Heart left ventricle (tissue), 16 donors: ENCODE results near the gene NR4A1. TPM values are rescaled to one million over a fixed set of nuclear protein-coding genes. Genes with fewer than 3 reads are reported as not detected.

Source experiments
- ATAC-seq, 4 donors: fragments of 200-7000 bp; cut with Tn5 transposase; one replicate each; pipeline ENCODE4 v1.9.1; 2020 to 2022; ENCODE audit warnings: moderate library complexity in 4 of 4, mild to moderate bottlenecking in 3 of 4, moderate number of reproducible peaks in 1 of 4
- DNase-seq, 5 donors: peaks; one replicate each; pipeline ENCODE4 v3.0.0-alpha.2; 2020
- H3K27ac ChIP-seq, 12 donors: fragments of 200-600 bp; sonication (generic) in 4 of 12; one replicate each; pipeline versions ENCODE4 v1.5.0 to v1.8.0; 2016 to 2022; ENCODE audit warnings: mild to moderate bottlenecking in 2 of 12
- H3K27me3 ChIP-seq, 9 donors: fragments of 200-600 bp; sonication (generic) in 2 of 9; one replicate each; pipeline versions ENCODE4 v1.5.1 to v1.8.0; 2016 to 2022; ENCODE audit warnings: mild to moderate bottlenecking in 3 of 9
- H3K36me3 ChIP-seq, 9 donors: fragments of 200-600 bp; sonication (generic) in 2 of 9; one replicate each; pipeline versions ENCODE4 v1.5.0 to v1.8.0; 2018 to 2022; ENCODE audit warnings: mild to moderate bottlenecking in 2 of 9
- H3K4me1 ChIP-seq, 12 donors: fragments of 200-600 bp; sonication (generic) in 4 of 12; one replicate each; pipeline versions ENCODE4 v1.5.0 to v1.8.0; 2016 to 2022; ENCODE audit warnings: mild to moderate bottlenecking in 3 of 12
- H3K4me3 ChIP-seq, 12 donors: fragments of 200-600 bp; sonication (generic) in 4 of 12; one replicate each; pipeline versions ENCODE4 v1.5.0 to v1.8.0; 2017 to 2022; ENCODE audit warnings: mild to moderate bottlenecking in 9 of 12, moderate library complexity in 4 of 12
- H3K9me3 ChIP-seq, 12 donors: fragments of 200-600 bp; sonication (generic) in 4 of 12; one replicate each; pipeline versions ENCODE4 v1.5.0 to v1.8.0; 2016 to 2022; ENCODE audit warnings: mild to moderate bottlenecking in 1 of 12
- CTCF ChIP-seq, 12 donors: fragments of 200-600 bp; sonication (generic) in 4 of 12; IDR thresholded peaks; one replicate each; pipeline versions ENCODE4 v1.5.0 to v1.8.0; 2018 to 2022; ENCODE audit warnings: antibody characterized with exemption in 12 of 12, mild to moderate bottlenecking in 5 of 12
- POLR2A ChIP-seq, 2 donors: fragments of 450-650 bp; IDR thresholded peaks; one replicate each; pipeline ENCODE4 v1.6.1; 2017; ENCODE audit warnings: antibody characterized with exemption in 2 of 2, mild to moderate bottlenecking in 2 of 2, moderate library complexity in 2 of 2
- WGBS, 4 donors: extraction: QIAGEN DNeasy Blood & Tissue Kit in 2 of 4; methylation state at CpG; one replicate each; pipeline versions ENCODE4 v1.1.5 to v1.1.7; 2013 to 2018; 5-methylcytosine and 5-hydroxymethylcytosine counted together
- intact Hi-C, 10 donors: fragments of 100-400 bp; cut with DNase I; formaldehyde crosslinking; loops; one replicate each; pipeline versions ENCODE4 v1.11.1 to v1.14.2; 2022
- polyA plus RNA-seq, 2 donors: library from polyadenylated mRNA; stranded (reverse); fragments of 200-250 nt; gene quantifications; one replicate each; pipeline ENCODE4 v1.2.3, GENCODE V29; 2013
- total RNA-seq, 9 donors: library from RNA; depleted of rRNA in 2 of 9; stranded (reverse); fragments of >200 nt in 2 of 9; fragmentation: NEBNext Ultra II Directional in 3 of 9; extraction: Animal tissue kit (Norgen Biotek cat#: 25700) in 3 of 9; gene quantifications; one replicate each; pipeline versions ENCODE4 v1.1.0 to v1.2.4, GENCODE V29; 2016 to 2023
- donor health status: ischemic (EF 13 %, LVEDD 7.1; RV severe dilation, severe dysfunction).
- donor health status: healthy with polysubstance abuse.
- donor health status: DM: no; HTN: yes; CAD: no.
- donor health status: DM: no; HTN: no; CAD: no.
- donor health status: ischemic (EF 25% LVEDD 6.9; RV normal size, moderate dysfunction).
- donor health status: ischemic (EF 25% LVEDD 5.7; RV mildly dilated, moderate dysfunction).
- donor health status: healthy.
- donor health status: DM: yes; HTN: yes; CAD: no.
- donor health status: ischemic (EF 35%, LVEDD 5.7; RV mildly dilated, moderate dysfunction).
- donor health status: nonischemic (EF 11% LVEDD 7.7; RV severe dilation, severe dysfunction).
- donor health status: DM: yes; HTN: yes; CAD: no.
- donor health status: PGD.
- donor health status: ischemic (EF 29% LVEDD 5.4; RV normal size, mild dysfunction).
- donor health status: nonischemic (EF 23%, LVEDD 6.1; RV moderate dilation, normal function).

Gene NR4A1
- total and polyA plus RNA-seq, 11 donors, result 22.0 to 140 (median 46.0) TPM

GRCh38 chr12:52009081-52009751 lies 42.0 kb upstream of the NR4A1 start:
- 58 to 69% (median 65%) methylated on average over 9 to 10 of the region's 10 CpGs for WGBS, 4 donors
- TF ChIP-seq POLR2A (IDR thresholded peaks at IDR 0.05) (no peak), CTCF (IDR thresholded peaks at IDR 0.05) (no peak)
- intact Hi-C loops, result loop anchor here in 2 of 10 donors (5.0 kb wide), 2 partner anchors 73 to 78 kb away; no protein-coding TSS in a partner anchor
- Histone ChIP-seq H3K27me3 (peaks cover 0 to 20% (median 4%) of the 10 kb centered on the region in 9 donors), H3K9me3 (no peaks in the 10 kb centered on the region), H3K27ac (peak overlapping the region; percentile 85 to 99 (median 94)), H3K36me3 (peaks cover 0 to 43% (median 32%) of the 10 kb centered on the region in 9 donors), H3K4me1 (peaks cover 0 to 65% (median 36%) of the 10 kb centered on the region in 12 donors), H3K4me3 (peak overlapping the region; percentile 27 to 94 (median 86))
- peak in 2 of 4 donors; percentile 1 to 11 for ATAC-seq
- peak in 2 of 5 donors; percentile 40 to 62 for DNase-seq

- peaks cover 0 to 55% (median 33%) of the 10 kb centered on the region in 12 donors for H3K4me1 ChIP-seq
- H3K27ac ChIP-seq, result peak overlapping the region; percentile 85 to 99 (median 94)
- no peaks in the 10 kb centered on the region for H3K9me3 ChIP-seq
- peaks cover 0 to 20% (median 4%) of the 10 kb centered on the region in 9 donors for H3K27me3 ChIP-seq
- 26 to 47% (median 29%) methylated on average over 7 to 11 of the region's 11 CpGs for WGBS, 4 donors
- intact Hi-C loops, result no loop called here
- DNase-seq, result peak; percentile 89 to 91 (median 89)
- H3K4me3 ChIP-seq, result peak overlapping the region in 11 of 12 donors; percentile 20 to 93 (median 86)
- TF ChIP-seq POLR2A (IDR thresholded peaks at IDR 0.05) (peak in 1 of 2 donors; percentile 25), CTCF (IDR thresholded peaks at IDR 0.05) (no peak)
- H3K36me3 ChIP-seq, result peaks cover 0 to 50% (median 36%) of the 10 kb centered on the region in 9 donors
- ATAC-seq, result peak; percentile 73 to 85 (median 80)
Observed at GRCh38 chr12:52010152-52010622, 41.1 kb upstream of the NR4A1 start.

GRCh38 chr12:52010692-52011601 lies 40.3 kb upstream of the NR4A1 start:
- intact Hi-C loops, result no loop called here
- peak overlapping the region in 9 of 12 donors; percentile 16 to 93 (median 86) for H3K4me3 ChIP-seq
- H3K27me3 ChIP-seq, result peaks cover 0 to 21% (median 4%) of the 10 kb centered on the region in 9 donors
- H3K9me3 ChIP-seq, result no peaks in the 10 kb centered on the region
- no peak for ATAC-seq
- peak in 1 of 5 donors; percentile 32 for DNase-seq
- peaks cover 0 to 58% (median 36%) of the 10 kb centered on the region in 9 donors for H3K36me3 ChIP-seq
- 53 to 68% (median 56%) methylated on average over 8 of the region's 8 CpGs for WGBS, 4 donors
- TF ChIP-seq POLR2A (IDR thresholded peaks at IDR 0.05) (no peak), CTCF (IDR thresholded peaks at IDR 0.05) (no peak)
- H3K4me1 ChIP-seq, result peaks cover 0 to 52% (median 33%) of the 10 kb centered on the region in 12 donors
- peak overlapping the region; percentile 85 to 99 (median 94) for H3K27ac ChIP-seq
